ENCODE results near the gene HNRNPU.

DNA sequence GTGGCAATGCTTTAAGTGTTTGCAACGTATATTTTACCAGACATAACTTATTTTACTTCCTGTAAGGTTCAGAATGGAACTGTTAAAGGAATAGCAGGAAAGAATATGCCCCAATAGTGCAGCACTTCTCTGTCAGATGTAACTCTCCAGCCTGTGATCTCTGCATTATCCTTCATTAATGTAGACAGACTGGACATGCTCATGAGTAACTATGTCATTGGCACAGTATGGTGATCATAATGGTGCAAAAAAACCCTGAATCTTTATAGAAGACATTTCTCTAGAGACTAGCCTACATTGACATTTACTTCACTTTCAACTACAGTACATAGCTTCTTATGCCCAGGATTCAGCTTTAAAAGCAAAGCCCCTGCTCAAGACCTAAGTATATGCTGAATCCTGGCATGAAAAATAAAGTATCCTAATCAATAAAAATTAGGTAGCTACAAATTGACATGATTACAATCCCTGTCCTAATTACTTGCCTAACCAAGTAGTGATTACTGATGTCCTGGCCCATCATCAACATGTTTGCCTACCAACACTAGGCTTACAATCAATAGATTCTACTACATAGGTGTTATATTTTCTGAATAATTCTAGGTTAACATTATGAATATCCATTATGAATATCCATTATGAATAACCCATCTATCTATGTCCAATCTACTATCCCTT, 15.0 kb downstream of the HNRNPU start:
- TF ChIP-seq KDM1A (CRISPR knock-in tag; IDR thresholded peaks at IDR 0.05): no peak
- no peak for TF ChIP-seq EZH2 (conservative IDR thresholded peaks at IDR 0.05; ENCODE audit: low read depth, low read length)
- no peak for TF ChIP-seq ZNF569 (CRISPR knock-in tag; IDR thresholded peaks at IDR 0.05; ENCODE audit: borderline replicate concordance)
- no peak for TF ChIP-seq ZNF660 (CRISPR knock-in tag; IDR thresholded peaks at IDR 0.05; ENCODE audit: borderline replicate concordance, low read depth)
- no peak for TF ChIP-seq IRX3 (CRISPR knock-in tag; IDR thresholded peaks at IDR 0.05; ENCODE audit: borderline replicate concordance, low read depth)
- no peak for TF ChIP-seq ZNF598 (CRISPR knock-in tag; IDR thresholded peaks at IDR 0.05; ENCODE audit: borderline replicate concordance)
- TF ChIP-seq, protein P1, sequence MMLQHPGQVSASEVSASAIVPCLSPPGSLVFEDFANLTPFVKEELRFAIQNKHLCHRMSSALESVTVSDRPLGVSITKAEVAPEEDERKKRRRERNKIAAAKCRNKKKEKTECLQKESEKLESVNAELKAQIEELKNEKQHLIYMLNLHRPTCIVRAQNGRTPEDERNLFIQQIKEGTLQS (CRISPR knock-in tag; IDR thresholded peaks at IDR 0.05): no peak
- TF ChIP-seq CTCF (CRISPR knock-in tag; IDR thresholded peaks at IDR 0.05): no peak
- TF ChIP-seq NFE2L2 (IDR thresholded peaks at IDR 0.05; ENCODE audit: low read length): no peak
- TF ChIP-seq ZNF263 (CRISPR knock-in tag; IDR thresholded peaks at IDR 0.05): no peak
- TF ChIP-seq ZNF225 (CRISPR knock-in tag; IDR thresholded peaks at IDR 0.05): no peak
- TF ChIP-seq FOXK2 (IDR thresholded peaks at IDR 0.05): no peak

Data from HepG2 (cell line).